Liver (tissue), 3 donors: ENCODE results near the gene PLA2G4A.
A peak's percentile ranks its signal among the peaks of the same experiment; 100 is the strongest.

ENCODE experiments used
- ATF3 ChIP-seq: IDR thresholded peaks from 2 replicates; pipeline ENCODE4 v1.6.1; 2016; ENCODE audit warnings: antibody characterized with exemption
- CTCF ChIP-seq: fragments of 150-350 bp; IDR thresholded peaks from 2 replicates; pipeline ENCODE4 v1.5.1; 2017; ENCODE audit warnings: improper control_type of control experiment, low read depth, low read length; ENCODE audit not compliant: missing input control
- EGR1 ChIP-seq, 2 donors: IDR thresholded peaks; 2 replicates each; pipeline ENCODE4 v1.6.1; 2016 to 2018; ENCODE audit warnings: antibody characterized with exemption in 2 of 2, low read depth in 2 of 2
- GABPA ChIP-seq, 2 donors: IDR thresholded peaks in 1 of 2; conservative IDR thresholded peaks in 1 of 2; 2 replicates each; pipeline ENCODE4 v1.6.1; 2016; ENCODE audit warnings: antibody characterized with exemption in 2 of 2, mild to moderate bottlenecking in 1 of 2, moderate library complexity in 1 of 2
- HNF4G ChIP-seq: IDR thresholded peaks from 2 replicates; pipeline ENCODE4 v1.6.1; 2016; ENCODE audit warnings: antibody characterized with exemption
- JUND ChIP-seq, 2 donors: IDR thresholded peaks; 2 replicates each; pipeline ENCODE4 v1.6.1; 2016; ENCODE audit warnings: antibody characterized with exemption in 2 of 2
- MAX ChIP-seq: IDR thresholded peaks from 2 replicates; pipeline ENCODE4 v1.6.1; 2016; ENCODE audit warnings: antibody characterized with exemption
- RAD21 ChIP-seq, 2 donors: IDR thresholded peaks; 2 replicates each; pipeline ENCODE4 v1.6.1; 2016; ENCODE audit warnings: antibody characterized with exemption in 2 of 2, mild to moderate bottlenecking in 2 of 2
- REST ChIP-seq: IDR thresholded peaks from 2 replicates; pipeline ENCODE4 v1.6.1; 2016; ENCODE audit warnings: antibody characterized with exemption, mild to moderate bottlenecking
- RXRA ChIP-seq, 2 donors: IDR thresholded peaks; 2 replicates each; pipeline ENCODE4 v1.6.1; 2017 to 2018; ENCODE audit warnings: antibody characterized with exemption in 2 of 2, mild to moderate bottlenecking in 1 of 2
- TAF1 ChIP-seq: conservative IDR thresholded peaks from 2 replicates; pipeline ENCODE4 v1.6.1; 2016; ENCODE audit warnings: antibody characterized with exemption, mild to moderate bottlenecking
- YY1 ChIP-seq: IDR thresholded peaks from 2 replicates; pipeline ENCODE4 v1.6.1; 2016; ENCODE audit warnings: antibody characterized with exemption, mild to moderate bottlenecking
- ZBTB33 ChIP-seq: IDR thresholded peaks from 2 replicates; pipeline ENCODE4 v1.6.1; 2016; ENCODE audit warnings: antibody characterized with exemption
- donor health status: healthy.
- donor health status: healthy.

GRCh38 chr1:186828611-186829454 is at the start of gene PLA2G4A:
- TF ChIP-seq TAF1 (no peak), JUND (IDR thresholded peaks at IDR 0.05) (no peak), YY1 (no peak), ZBTB33 (no peak), CTCF (no peak), EGR1 (IDR thresholded peaks at IDR 0.05; ENCODE audit: low read depth in 2 of 2) (no peak), RAD21 (IDR thresholded peaks at IDR 0.05) (no peak), MAX (peak; percentile 2), REST (no peak), ATF3 (no peak), GABPA (IDR thresholded peaks at IDR 0.05 in 1 of 2, conservative IDR thresholded peaks at IDR 0.05 in 1 of 2) (no peak), RXRA (IDR thresholded peaks at IDR 0.05) (no peak), HNF4G (no peak)
